Astrocyte (in vitro differentiated cells and primary cell): ENCODE measurements around the gene CCDC74B. TPM values are rescaled to one million over a fixed set of nuclear protein-coding genes. Genes with fewer than 3 reads are reported as not detected.
A peak's percentile ranks its signal among the peaks of the same experiment; 100 is the strongest.
"Not testable (repeated sequence)": the region's sequence is repeated elsewhere in the genome, so short reads cannot be mapped to it uniquely, and the experiment has no call there.

ENCODE experiments used
- DNase-seq: peaks from one replicate; pipeline ENCODE4 v3.0.0-alpha.2; 2010; ENCODE audit warnings: low read depth
- FAIRE-seq: peaks from 2 replicates; lab custom pipeline; 2011; peaks lifted over from hg19 to GRCh38; lab: Jason Lieb, UNC
- H2AFZ ChIP-seq: 2 replicates; pipeline ENCODE4 v1.6.0; 2012; ENCODE audit warnings: low read depth, low read length, inconsistent platforms
- H3K27ac ChIP-seq: 2 replicates; pipeline ENCODE4 v1.5.1; 2011; ENCODE audit warnings: low read depth, low read length, inconsistent platforms
- H3K27me3 ChIP-seq: 2 replicates; pipeline ENCODE4 v1.6.0; 2011; ENCODE audit warnings: low read length, inconsistent platforms; ENCODE audit not compliant: insufficient read depth
- H3K36me3 ChIP-seq: 2 replicates; pipeline ENCODE4 v1.5.1; 2011; ENCODE audit warnings: low read length, inconsistent platforms; ENCODE audit not compliant: insufficient read depth
- H3K4me1 ChIP-seq: 2 replicates; pipeline ENCODE4 v1.5.1; 2011; ENCODE audit warnings: low read length, inconsistent platforms; ENCODE audit not compliant: insufficient read depth
- H3K4me2 ChIP-seq: 2 replicates; pipeline ENCODE4 v1.6.0; 2012; ENCODE audit warnings: low read length, inconsistent platforms
- H3K4me3 ChIP-seq: 2 replicates; pipeline ENCODE4 v1.5.1; 2011; ENCODE audit warnings: low read depth, mild to moderate bottlenecking, low read length, inconsistent platforms; ENCODE audit not compliant: insufficient read depth
- H3K79me2 ChIP-seq: 2 replicates; pipeline ENCODE4 v1.6.0; 2012; ENCODE audit warnings: mild to moderate bottlenecking, low read length, inconsistent platforms; ENCODE audit not compliant: insufficient read depth
- H3K9ac ChIP-seq: 2 replicates; pipeline ENCODE4 v1.6.0; 2012; ENCODE audit warnings: mild to moderate bottlenecking, low read length, inconsistent platforms
- H3K9me3 ChIP-seq: 2 replicates; pipeline ENCODE4 v1.5.1; 2012; ENCODE audit warnings: low read depth, mild to moderate bottlenecking, low read length, inconsistent platforms; ENCODE audit not compliant: insufficient read depth
- H4K20me1 ChIP-seq: 2 replicates; pipeline ENCODE4 v1.6.0; 2012; ENCODE audit warnings: low read length, inconsistent platforms; ENCODE audit not compliant: insufficient read depth
- H3K27ac Mint-ChIP-seq: one replicate; pipeline ENCODE4 v1.8.0; 2021; ENCODE audit warnings: mild to moderate bottlenecking, mixed read lengths; ENCODE audit not compliant: unreplicated experiment
- H3K27me3 Mint-ChIP-seq: one replicate; pipeline ENCODE4 v1.8.0; 2021; ENCODE audit warnings: low read depth, mixed read lengths; ENCODE audit not compliant: unreplicated experiment
- H3K36me3 Mint-ChIP-seq: one replicate; pipeline ENCODE4 v1.8.0; 2021; ENCODE audit warnings: low read depth, mixed read lengths; ENCODE audit not compliant: unreplicated experiment
- H3K4me1 Mint-ChIP-seq: one replicate; pipeline ENCODE4 v1.8.0; 2021; ENCODE audit warnings: low read depth, mixed read lengths; ENCODE audit not compliant: unreplicated experiment
- H3K4me3 Mint-ChIP-seq: one replicate; pipeline ENCODE4 v1.8.0; 2021; ENCODE audit warnings: mild to moderate bottlenecking, moderate library complexity, mixed read lengths; ENCODE audit not compliant: unreplicated experiment
- H3K9me3 Mint-ChIP-seq: one replicate; pipeline ENCODE4 v1.8.0; 2021; ENCODE audit warnings: mild to moderate bottlenecking, mixed read lengths; ENCODE audit not compliant: unreplicated experiment
- CTCF ChIP-seq: IDR thresholded peaks from 2 replicates; pipeline ENCODE4 v1.5.1; 2011; ENCODE audit warnings: low read depth, mild to moderate bottlenecking, inconsistent platforms, low read length, moderate library complexity; ENCODE audit not compliant: insufficient read depth
- EZH2 ChIP-seq: IDR thresholded peaks from 2 replicates; pipeline ENCODE4 v1.6.1; 2012; ENCODE audit warnings: mild to moderate bottlenecking, low read length, inconsistent platforms; ENCODE audit not compliant: insufficient read depth
- total RNA-seq: library from RNA; stranded (reverse); gene quantifications from 2 replicates; pipeline ENCODE4 v1.2.1, GENCODE V29; 2021

CCDC74B gene
- total RNA-seq, 1 donor from 2014 or later: 3.0 TPM

- Mint-ChIP-seq H3K4me3 (peak overlapping the region; percentile 8), H3K36me3 (peaks cover 5% of the 10 kb centered on the region), H3K27ac (no peak overlapping the region), H3K27me3 (no peaks in the 10 kb centered on the region), H3K4me1 (peaks cover 2% of the 10 kb centered on the region), H3K9me3 (no peaks in the 10 kb centered on the region)
- Histone ChIP-seq H3K27me3 (no peaks in the 10 kb centered on the region), H4K20me1 (no peaks in the 10 kb centered on the region), H3K79me2 (no peaks in the 10 kb centered on the region), H3K4me3 (no peak overlapping the region), H3K27ac (no peak overlapping the region), H3K9ac (no peak overlapping the region), H3K36me3 (no peaks in the 10 kb centered on the region), H2AFZ (no peak overlapping the region), H3K4me2 (no peak overlapping the region), H3K9me3 (no peaks in the 10 kb centered on the region), H3K4me1 (no peaks in the 10 kb centered on the region)
- TF ChIP-seq EZH2 (no peak), CTCF (no peak)
- DNase-seq (no peak), FAIRE-seq (no peak)
Measured at GRCh38 chr2:130156624-130157004, 11.7 kb upstream of the CCDC74B start.

- H3K4me1 Mint-ChIP-seq, H3K4me2 ChIP-seq, H3K27ac Mint-ChIP-seq, H3K27ac ChIP-seq, H3K4me3 Mint-ChIP-seq, H3K27me3 ChIP-seq, H3K9me3 ChIP-seq, H3K4me3 ChIP-seq, H2AFZ ChIP-seq, H3K9me3 Mint-ChIP-seq, H3K27me3 Mint-ChIP-seq, H3K36me3 ChIP-seq, FAIRE-seq, H3K36me3 Mint-ChIP-seq, H3K4me1 ChIP-seq, H4K20me1 ChIP-seq, H3K9ac ChIP-seq, H3K79me2 ChIP-seq: not testable (repeated sequence)
- TF ChIP-seq CTCF: peak; percentile 28
- DNase-seq: peak; percentile 20
Measured at GRCh38 chr2:130155956-130156623, 11.2 kb upstream of the CCDC74B start.
